ENCODE measurements around the gene GPR155. TPM values are rescaled to one million over a fixed set of nuclear protein-coding genes. Genes with fewer than 3 reads are reported as not detected.

GPR155 gene
- total RNA-seq, 1 donor from 2014 or later, result 5.2 TPM

GRCh38 chr2:174473796-174474195 lies 13.0 kb downstream of the GPR155 start:
- no peak for DNase-seq (ENCODE audit: extremely low spot score, unreplicated experiment)
- Mint-ChIP-seq H3K4me3 (ENCODE audit: unreplicated experiment) (no peak overlapping the region), H3K36me3 (ENCODE audit: unreplicated experiment) (no peaks in the 10 kb centered on the region), H3K9me3 (ENCODE audit: unreplicated experiment) (no peaks in the 10 kb centered on the region), H3K27me3 (ENCODE audit: unreplicated experiment) (no peaks in the 10 kb centered on the region), H3K4me1 (ENCODE audit: unreplicated experiment) (peaks cover 8% of the 10 kb centered on the region), H3K27ac (ENCODE audit: unreplicated experiment) (peak overlapping the region; percentile 39)
- no peak for TF ChIP-seq CTCF (IDR thresholded peaks at IDR 0.05)

- Mint-ChIP-seq H3K4me1 (ENCODE audit: unreplicated experiment) (no peaks in the 10 kb centered on the region), H3K36me3 (ENCODE audit: unreplicated experiment) (no peaks in the 10 kb centered on the region), H3K4me3 (ENCODE audit: unreplicated experiment) (no peak overlapping the region), H3K27ac (ENCODE audit: unreplicated experiment) (no peak overlapping the region), H3K9me3 (ENCODE audit: unreplicated experiment) (no peaks in the 10 kb centered on the region), H3K27me3 (ENCODE audit: unreplicated experiment) (no peaks in the 10 kb centered on the region)
- DNase-seq (ENCODE audit: extremely low spot score, unreplicated experiment), result no peak
- TF ChIP-seq CTCF (IDR thresholded peaks at IDR 0.05), result no peak
Measured at GRCh38 chr2:174465327-174465726, 21.5 kb downstream of the GPR155 start.

- H3K36me3 Mint-ChIP-seq (ENCODE audit: unreplicated experiment), result no peaks in the 10 kb centered on the region
- H3K27ac Mint-ChIP-seq (ENCODE audit: unreplicated experiment), result no peak overlapping the region
- H3K4me1 Mint-ChIP-seq (ENCODE audit: unreplicated experiment), result no peaks in the 10 kb centered on the region
- TF ChIP-seq CTCF (IDR thresholded peaks at IDR 0.05), result no peak
- no peak overlapping the region for H3K4me3 Mint-ChIP-seq (ENCODE audit: unreplicated experiment)
- H3K9me3 Mint-ChIP-seq (ENCODE audit: unreplicated experiment), result no peaks in the 10 kb centered on the region
- DNase-seq (ENCODE audit: extremely low spot score, unreplicated experiment), result no peak
- H3K27me3 Mint-ChIP-seq (ENCODE audit: unreplicated experiment), result no peaks in the 10 kb centered on the region
Measured at GRCh38 chr2:174461221-174461620, 25.6 kb downstream of the GPR155 start.

- DNase-seq (ENCODE audit: extremely low spot score, unreplicated experiment), result no peak
- TF ChIP-seq CTCF (IDR thresholded peaks at IDR 0.05), result no peak
- peaks cover 2% of the 10 kb centered on the region for H3K4me1 Mint-ChIP-seq (ENCODE audit: unreplicated experiment)
- no peaks in the 10 kb centered on the region for H3K9me3 Mint-ChIP-seq (ENCODE audit: unreplicated experiment)
- H3K27ac Mint-ChIP-seq (ENCODE audit: unreplicated experiment), result no peak overlapping the region
- no peaks in the 10 kb centered on the region for H3K36me3 Mint-ChIP-seq (ENCODE audit: unreplicated experiment)
- H3K27me3 Mint-ChIP-seq (ENCODE audit: unreplicated experiment), result no peaks in the 10 kb centered on the region
- no peak overlapping the region for H3K4me3 Mint-ChIP-seq (ENCODE audit: unreplicated experiment)
Measured at GRCh38 chr2:174454566-174454965, 32.3 kb downstream of the GPR155 start.

- H3K27me3 Mint-ChIP-seq (ENCODE audit: unreplicated experiment), result no peaks in the 10 kb centered on the region
- no peak overlapping the region for H3K4me3 Mint-ChIP-seq (ENCODE audit: unreplicated experiment)
- H3K36me3 Mint-ChIP-seq (ENCODE audit: unreplicated experiment), result peaks cover 4% of the 10 kb centered on the region
- no peak for DNase-seq (ENCODE audit: extremely low spot score, unreplicated experiment)
- no peak overlapping the region for H3K27ac Mint-ChIP-seq (ENCODE audit: unreplicated experiment)
- no peak for TF ChIP-seq CTCF (IDR thresholded peaks at IDR 0.05)
- no peaks in the 10 kb centered on the region for H3K9me3 Mint-ChIP-seq (ENCODE audit: unreplicated experiment)
- H3K4me1 Mint-ChIP-seq (ENCODE audit: unreplicated experiment), result peaks cover 3% of the 10 kb centered on the region
Measured at GRCh38 chr2:174450021-174450816, 36.6 kb downstream of the GPR155 start.

Data from osteocyte (in vitro differentiated cells).